Breast epithelium (tissue), 3 donors: Measurements from ENCODE around the gene ATAD2B.

Experiments used
- POLR2A ChIP-seq: fragments of 450-650 bp; IDR thresholded peaks from one replicate; pipeline ENCODE4 v1.6.1; 2016; ENCODE audit warnings: antibody characterized with exemption, mild to moderate bottlenecking, moderate library complexity
- TF ChIP-seq, protein P1 (sequence below), 3 donors: fragments of 450-650 bp; IDR thresholded peaks; one replicate each; pipeline ENCODE4 v1.5.1; 2016 to 2017; ENCODE audit warnings: antibody characterized with exemption in 3 of 3, mild to moderate bottlenecking in 3 of 3, moderate library complexity in 3 of 3

DNA sequence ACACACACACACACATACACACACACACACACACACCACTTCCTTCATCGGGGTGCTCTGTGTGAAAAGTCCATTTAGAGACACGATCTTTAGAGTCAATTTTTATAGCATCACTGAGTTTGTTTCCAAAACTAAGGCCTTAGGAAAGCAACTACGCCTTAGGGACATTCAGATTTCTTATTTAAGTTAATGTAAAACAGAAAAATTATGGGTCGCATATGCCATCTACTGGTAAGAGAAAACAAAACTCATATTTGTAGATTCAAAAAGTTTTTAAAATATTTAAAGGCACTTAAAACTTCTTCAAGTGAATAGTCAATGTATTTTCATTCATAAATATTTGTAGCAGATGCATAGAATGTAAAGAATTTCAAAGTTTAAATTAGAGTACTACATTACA is 166.2 kb downstream of the ATAD2B start:
- TF ChIP-seq, protein P1, sequence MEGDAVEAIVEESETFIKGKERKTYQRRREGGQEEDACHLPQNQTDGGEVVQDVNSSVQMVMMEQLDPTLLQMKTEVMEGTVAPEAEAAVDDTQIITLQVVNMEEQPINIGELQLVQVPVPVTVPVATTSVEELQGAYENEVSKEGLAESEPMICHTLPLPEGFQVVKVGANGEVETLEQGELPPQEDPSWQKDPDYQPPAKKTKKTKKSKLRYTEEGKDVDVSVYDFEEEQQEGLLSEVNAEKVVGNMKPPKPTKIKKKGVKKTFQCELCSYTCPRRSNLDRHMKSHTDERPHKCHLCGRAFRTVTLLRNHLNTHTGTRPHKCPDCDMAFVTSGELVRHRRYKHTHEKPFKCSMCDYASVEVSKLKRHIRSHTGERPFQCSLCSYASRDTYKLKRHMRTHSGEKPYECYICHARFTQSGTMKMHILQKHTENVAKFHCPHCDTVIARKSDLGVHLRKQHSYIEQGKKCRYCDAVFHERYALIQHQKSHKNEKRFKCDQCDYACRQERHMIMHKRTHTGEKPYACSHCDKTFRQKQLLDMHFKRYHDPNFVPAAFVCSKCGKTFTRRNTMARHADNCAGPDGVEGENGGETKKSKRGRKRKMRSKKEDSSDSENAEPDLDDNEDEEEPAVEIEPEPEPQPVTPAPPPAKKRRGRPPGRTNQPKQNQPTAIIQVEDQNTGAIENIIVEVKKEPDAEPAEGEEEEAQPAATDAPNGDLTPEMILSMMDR (IDR thresholded peaks at IDR 0.05): peak in 2 of 3 donors; percentile 29 to 33
- no peak for TF ChIP-seq POLR2A
